GM21390 (cell line): Measurements from ENCODE around the gene CTNS.

Experiments used
- ATAC-seq: cut with Tn5 transposase; IDR thresholded peaks from one replicate; pipeline ENCODE4 v1.9.1; 2021; ENCODE audit not compliant: unreplicated experiment

The CTNS gene

DNA sequence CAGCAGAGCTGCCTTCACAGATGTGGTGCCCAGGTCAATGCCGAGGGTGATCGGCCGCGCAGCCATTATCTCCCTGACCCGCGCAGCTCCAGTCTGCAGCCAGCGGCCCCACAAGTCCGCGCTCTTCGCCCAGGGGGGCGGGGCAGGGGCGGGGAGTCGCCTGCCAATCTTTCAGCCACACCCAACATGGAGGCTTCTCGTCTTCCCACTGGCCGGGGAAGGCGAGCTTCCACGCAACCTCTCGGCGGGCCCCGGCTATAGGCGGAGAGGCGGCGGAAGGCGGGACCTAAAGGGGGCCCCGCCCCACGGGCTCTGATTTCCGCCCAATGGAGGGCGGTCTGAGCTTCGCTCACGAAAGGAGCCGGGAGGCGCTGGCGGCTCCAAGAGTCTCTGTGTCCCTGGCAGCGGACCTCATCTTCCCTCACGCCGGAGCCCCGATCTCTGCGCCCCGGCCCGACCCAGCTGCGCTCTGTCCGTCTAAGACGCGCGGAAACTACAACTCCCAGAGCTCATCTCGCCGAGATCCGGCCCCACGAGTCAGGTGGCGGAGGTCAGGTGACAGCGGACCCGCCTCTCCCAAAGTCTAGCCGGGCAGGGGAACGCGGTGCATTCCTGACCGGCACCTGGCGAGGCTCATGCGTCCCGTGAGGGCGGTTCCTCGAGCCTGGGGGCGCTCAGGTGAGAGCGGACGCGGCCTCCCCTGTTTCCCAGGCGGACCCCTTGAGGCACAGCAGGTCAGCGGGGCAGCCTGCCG is at the start of gene CTNS, which contains the start of gene SHPK:
Gene CTNS (plus strand): TSS at position 607 of the 754 bp plus-strand sequence. CDS start 3,447 bp downstream, outside the sequence.
Gene SHPK (minus strand): TSS at position 97 of the 754 bp plus-strand sequence. CDS start 31 bp downstream, at position 66.
- ATAC-seq, result peak; percentile 92

DNA sequence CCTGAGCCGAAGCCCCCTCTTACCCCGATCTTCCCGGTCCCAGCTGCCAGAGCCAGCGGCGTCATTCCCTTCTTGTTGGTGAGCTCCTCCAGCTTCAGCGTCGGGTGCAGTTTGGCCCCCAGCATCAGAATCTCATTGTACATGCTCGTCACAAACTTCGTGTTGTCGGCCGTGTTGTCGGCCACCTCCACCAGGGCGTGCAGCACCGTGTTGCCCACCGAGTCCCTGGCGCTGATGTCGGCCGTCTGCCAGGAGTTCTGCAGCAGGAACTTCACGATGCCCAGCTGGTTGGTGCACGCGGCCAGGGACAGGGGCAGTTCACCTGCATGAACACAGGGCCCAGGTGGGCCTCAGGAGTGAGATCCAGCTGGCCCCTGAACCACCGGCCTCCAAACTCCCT is 46.8 kb upstream of the CTNS start:
- ATAC-seq, result no peak

DNA sequence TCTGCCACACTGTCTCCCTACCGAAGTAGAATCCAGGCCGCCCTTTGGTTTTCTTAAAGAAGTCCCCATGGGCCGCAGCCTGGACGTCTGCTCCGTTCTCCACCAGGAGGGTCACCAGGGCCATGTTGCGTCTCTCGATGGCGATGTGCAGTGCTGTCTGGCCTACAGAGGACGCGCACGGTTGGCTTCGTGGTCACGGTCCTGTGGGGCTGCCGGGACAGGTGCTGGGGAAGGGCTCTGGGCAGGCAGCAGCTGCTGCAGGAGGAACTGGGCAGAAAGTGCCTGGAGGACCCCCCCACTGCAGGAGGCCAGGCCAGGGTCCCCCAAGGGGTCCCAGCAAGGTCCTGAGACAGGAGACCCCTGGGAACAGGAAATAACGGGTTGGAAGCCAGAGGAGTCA is 46.3 kb upstream of the CTNS start:
- ATAC-seq, result no peak

DNA sequence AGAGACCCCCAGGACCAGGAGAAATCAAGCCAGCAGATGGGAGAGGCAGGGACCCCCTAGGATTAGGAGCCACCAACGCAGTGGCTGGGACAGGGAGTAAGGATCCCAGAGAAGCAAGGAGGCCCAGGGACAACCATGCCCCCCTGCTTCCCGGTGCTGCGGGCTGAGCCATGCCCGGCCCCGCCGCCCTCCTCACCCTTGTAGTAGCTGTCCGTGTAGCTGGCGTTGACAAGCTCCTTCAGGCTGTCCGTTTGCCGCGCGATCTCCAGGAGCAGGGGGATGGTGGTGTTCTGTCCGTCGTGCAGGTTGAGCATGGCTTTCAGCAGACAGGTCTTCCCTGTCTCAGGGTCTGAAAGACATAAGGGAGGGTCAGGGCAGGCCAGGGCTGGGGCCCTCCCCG is 45.8 kb upstream of the CTNS start:
- no peak for ATAC-seq

DNA sequence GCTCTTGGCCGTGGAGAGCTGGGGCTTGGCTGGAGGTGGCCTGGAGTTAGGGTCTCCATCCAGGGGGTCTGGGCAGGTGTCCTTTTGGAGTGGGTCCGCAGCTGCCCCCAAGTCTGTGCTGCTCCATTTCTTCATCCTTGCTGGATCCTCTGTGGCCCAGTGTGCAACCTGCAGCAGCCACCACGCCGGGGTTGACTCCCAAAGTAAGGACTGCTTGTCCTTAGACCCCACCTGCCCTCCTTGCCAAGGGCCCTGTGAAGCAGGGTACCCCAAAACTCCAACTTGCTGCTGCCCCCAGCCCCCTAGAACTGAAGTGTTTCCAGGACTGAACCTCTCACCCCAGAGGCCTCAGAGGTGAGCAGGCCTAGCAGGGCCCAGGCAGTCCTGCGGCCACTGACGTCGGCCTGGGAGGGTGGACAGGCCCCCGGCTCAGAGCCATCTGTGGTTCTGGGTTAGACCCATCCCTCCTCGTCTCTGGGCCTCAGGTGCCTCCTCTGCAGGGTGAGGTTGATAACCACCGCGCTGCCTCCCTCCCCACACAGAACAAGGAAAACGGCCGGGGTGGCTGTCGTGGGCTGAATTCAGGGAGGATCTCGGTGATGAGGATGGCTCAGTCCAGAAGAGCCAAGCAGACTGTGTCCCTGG is 44.2 kb upstream of the CTNS start:
- no peak for ATAC-seq

DNA sequence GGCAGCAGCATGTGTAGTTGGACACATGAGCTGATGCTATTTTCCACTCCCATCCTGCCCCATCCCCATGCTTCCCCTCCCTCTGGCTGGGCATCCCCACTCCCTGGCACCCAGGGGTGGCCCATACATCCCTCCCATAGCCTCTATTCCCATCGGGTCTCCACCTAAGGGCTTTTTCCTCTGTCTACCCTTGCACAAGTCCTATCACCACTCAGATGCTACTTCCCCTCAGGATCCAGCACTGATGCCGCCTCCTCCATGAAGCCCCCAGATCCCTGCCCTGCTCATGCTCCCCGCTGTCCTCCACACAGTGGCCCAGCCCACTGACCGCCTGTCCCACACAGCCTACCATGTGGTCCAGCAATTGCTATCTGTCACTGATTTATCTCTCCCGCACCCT is 43.2 kb upstream of the CTNS start:
- no peak for ATAC-seq

DNA sequence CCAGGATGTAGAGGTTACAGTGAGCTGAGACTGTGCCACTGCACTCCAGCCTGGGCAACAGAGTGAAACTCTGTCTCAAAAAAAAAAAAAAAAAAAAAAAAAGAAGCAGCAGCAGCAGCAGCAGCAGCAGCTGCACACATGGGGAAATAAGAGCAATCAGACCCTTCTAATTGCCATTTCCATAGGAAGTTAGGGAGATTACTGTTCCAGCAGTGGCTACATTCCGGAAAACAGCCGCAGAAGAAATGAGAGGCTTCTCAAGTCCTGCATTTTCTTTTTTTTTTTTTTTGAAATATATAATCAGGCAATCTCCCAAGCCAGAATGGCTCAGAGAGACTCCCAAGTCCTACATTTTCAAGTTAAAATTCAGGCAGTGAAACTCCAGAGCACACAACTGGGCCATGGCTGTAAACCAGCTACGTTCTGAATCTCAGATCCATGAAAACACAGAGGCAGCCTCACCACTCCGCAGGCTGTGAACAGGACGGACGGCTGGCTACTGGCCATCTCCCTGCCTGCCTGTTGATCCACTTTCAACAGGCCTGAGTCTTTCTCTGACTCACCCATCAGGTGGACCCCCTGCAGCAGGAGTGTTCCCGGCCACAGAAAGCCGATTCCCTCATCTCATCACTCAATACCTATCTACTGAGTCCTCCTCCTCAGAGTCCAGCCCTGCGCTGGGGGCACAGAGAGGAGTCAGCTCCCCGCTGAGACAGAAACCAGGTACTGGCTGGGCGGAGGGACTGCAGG is 42.3 kb upstream of the CTNS start:
- ATAC-seq, result no peak

DNA sequence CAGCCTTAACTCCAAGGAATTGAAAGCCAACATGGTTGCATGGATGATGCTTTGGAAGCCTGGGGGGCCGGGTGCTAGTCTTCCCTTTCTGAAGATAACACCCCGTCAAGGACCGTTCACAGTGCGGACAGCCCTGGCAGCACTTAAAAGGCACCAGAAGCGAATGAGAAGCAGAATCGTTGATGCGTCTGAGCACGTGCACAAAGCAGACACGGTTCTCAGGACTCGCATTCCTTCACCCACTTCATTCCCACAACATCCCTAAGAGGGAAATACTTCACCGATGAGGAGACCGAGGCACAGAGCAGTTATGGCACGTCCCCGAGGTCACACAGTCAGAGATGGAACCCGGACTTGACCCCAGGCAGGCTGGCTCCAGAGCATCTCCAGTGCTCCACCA is 41.6 kb upstream of the CTNS start:
- no peak for ATAC-seq

DNA sequence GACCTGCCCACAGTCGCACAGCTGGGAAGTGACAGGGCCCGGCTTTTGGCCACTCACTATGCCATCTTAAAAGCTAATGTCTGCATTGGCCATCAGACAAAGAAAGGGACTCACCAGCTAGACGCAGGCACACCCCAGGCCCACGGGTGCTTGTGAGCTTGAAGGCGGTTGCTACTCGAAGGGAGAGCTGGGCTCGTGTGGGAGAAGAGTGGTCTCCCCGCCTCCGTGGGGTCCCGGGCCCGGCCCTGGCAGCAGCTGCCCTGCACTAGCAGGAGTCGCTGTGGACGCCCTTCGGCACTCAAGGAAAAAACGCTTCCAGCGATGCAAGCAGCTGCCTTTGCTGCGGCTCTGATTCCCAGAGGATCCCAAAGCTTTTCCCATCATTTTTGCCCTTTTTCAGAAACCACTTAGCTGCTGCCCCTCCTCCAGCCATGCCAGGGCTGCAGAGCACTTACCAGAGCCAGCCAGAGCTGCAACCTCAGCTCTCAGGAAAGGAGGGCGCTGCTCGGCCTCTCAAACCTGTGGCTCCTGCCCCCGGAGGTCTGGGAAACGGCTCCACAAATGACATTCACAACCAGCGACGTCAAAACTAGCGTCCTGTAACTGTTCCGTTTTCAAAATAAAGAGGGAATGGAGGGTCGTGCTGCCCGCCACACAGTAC is 39.6 kb upstream of the CTNS start:
- no peak for ATAC-seq

DNA sequence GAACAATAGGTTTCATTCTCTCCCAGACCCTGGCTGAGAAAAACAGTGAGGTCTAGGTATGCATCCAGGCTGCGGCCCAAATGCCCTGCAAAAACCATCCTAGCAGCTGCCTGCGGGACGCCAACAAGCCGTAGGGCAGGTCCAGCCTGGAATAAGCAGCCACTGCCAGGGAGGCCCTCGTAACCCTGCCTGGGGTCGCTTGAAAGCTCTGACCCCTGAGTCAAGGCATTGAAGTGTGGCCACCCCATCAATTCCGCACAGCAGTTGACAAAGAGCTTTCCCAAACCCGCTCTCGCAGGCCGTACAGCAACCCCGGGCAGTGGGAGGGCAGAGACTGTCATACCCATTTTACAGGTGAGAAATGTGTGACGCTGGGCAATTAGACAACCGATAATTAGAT is 38.5 kb upstream of the CTNS start:
- ATAC-seq, result no peak

DNA sequence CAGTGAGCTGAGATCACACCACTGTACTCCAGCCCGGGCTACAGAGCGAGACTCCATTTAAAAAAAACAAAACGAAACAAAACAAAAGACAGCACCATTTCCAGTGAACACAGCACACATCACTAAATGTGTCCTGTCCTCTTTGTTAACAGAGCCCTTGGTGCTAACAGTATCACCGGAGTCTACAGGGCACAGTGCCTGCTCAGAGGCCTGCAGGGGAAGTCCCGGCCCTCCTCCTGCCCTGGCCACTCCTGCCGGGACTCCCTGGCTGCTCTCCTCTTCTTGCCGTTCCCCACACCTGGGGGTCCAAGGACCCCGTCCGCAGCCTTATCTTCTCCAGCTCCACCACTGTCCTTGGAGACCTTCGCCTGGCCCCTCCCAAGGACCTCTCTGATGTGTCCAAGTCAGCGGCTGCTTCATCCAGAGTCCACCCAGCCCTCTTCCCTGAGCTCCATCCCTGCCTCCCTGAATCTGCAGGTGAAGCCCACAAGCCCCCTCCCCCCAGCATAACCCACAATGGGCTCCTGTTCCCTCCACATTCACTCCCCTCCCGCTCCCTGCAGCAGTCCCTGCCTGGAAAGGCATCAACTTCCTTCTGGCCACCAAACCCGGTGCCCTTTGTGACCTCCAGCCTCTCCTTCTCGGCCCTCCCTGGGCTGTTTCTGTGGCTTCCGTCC is 35.9 kb upstream of the CTNS start:
- no peak for ATAC-seq

DNA sequence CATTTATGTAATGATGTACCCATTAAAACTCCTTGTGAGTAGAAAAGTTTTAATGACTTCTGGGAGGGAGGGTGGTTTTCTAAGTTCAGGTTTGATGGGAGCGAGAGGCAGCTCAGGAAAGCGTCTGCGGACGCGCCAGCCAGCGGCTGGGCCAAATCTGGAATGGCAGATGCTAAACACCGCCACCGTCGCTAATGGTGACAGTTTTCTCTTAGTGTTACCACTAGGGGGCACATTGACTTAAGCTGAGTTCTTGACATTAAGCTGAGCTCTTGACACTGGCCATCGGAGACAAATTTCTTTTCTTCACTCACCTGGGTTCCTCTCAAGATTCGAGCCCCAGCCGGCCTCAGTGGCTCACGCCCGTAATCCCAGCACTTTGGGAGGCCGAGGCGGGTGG is 34.1 kb upstream of the CTNS start:
- ATAC-seq, result no peak

DNA sequence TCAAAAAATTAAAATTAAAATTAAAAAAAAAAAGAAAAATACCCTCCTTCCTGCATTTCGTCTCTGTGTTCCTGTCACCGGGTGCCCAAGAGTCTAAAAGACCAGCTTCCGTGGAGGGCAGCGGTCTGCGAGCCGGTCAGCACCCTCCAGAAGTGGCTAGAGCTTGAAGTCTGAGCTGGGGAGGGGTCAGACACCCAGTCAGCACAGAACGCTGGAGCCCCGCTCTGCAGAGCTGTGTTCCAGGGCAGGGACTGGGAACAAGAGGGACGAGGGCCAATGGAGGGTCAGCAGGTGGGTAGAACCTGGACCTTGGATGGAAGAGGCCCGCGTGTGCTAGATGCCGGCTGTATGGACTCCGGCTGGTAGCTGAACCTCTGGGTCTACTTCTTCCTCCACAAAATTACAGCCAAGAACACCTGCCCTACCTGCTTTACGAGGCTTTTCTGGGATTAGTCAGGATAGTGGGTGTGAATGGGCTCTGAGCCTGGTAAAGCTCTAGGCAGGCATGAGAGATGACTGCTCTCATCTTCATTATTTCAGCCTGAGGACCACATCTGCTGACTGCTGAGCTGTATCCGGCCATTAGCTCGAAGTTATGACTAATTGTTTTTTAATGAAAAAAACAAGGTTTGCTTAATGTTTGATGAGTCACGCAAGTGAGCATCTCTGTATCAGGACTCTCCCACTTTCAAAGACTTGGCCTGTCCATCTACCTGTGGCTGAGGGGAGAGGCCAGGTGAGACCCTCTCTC is 33.3 kb upstream of the CTNS start:
- ATAC-seq, result no peak

DNA sequence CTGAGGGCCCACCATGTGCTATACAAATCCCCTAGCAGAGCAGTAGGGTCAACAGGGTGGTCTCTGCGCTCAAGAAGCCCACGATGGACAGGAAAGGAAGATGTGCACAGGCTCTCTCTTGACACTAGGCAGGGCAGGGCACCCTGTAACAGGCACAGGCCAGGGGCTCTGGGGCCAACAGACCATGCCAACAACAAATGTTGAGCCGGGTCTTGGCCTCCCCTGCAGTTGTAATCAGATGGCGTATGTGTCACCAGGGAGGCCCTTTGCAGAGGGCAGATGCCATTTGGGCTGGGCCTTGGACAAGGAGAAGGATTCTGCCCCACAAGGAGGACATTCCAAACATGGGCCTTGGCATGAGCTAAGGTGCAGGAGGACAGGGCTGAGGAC is 32.7 kb upstream of the CTNS start:
- no peak for ATAC-seq

DNA sequence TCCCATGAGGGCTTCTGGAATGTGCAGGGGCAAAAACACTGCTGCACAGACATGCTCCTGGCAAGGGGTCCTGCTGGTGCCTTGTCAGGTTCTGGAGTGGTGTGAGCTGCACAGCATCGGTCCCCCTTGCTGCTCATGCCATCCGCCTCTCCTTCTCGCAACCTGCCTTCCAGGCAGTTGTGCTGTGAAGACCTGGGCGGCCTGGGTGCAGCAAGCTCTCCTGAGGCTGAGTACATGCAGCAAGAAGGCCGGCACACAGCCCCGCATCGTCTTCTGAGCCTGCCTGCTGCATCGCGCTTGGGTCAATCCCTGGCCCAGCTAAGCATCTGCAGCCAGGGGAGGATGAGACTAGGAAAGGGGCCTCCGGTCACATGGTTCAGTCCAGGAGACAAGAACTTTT is 26.9 kb upstream of the CTNS start:
- ATAC-seq, result no peak

DNA sequence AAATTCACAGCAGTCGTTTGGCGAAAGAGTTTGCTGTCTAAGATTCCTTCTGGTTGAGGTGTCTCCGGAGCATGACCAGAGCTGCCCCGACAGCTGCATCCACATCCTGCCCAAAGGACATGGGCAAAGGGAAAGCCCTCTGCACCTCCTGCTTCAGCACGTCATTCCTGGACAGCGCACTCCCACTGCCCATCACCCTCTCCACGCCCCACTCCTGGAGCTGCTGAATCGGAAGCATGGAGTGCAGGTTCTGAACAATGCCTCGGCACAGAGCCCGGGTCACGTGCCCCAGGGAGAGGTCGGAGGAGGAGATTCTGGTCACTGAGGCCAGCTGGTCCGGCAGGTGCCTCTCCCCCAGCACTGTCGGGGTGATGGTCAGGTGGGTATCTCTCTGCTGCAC is 26.0 kb upstream of the CTNS start:
- no peak for ATAC-seq

DNA sequence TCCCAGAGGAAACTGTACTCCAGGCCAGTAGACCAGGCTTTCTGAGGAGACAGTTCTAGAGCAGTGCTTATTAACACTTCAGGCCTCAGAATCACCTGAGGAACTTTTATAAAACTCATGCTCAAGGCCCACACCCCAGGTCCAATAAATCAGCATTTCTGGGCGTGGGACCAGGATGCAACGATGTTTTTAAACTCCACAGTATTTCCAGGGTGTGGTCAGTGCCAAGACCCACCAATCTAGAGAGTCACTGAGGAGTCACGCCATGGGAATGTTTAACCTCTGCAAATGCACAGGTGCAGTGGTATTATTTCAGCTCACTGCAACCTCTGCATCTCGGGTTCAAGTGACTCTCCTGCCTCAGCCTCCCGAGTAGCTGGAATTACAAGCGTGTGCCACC is 23.4 kb upstream of the CTNS start:
- ATAC-seq, result no peak

DNA sequence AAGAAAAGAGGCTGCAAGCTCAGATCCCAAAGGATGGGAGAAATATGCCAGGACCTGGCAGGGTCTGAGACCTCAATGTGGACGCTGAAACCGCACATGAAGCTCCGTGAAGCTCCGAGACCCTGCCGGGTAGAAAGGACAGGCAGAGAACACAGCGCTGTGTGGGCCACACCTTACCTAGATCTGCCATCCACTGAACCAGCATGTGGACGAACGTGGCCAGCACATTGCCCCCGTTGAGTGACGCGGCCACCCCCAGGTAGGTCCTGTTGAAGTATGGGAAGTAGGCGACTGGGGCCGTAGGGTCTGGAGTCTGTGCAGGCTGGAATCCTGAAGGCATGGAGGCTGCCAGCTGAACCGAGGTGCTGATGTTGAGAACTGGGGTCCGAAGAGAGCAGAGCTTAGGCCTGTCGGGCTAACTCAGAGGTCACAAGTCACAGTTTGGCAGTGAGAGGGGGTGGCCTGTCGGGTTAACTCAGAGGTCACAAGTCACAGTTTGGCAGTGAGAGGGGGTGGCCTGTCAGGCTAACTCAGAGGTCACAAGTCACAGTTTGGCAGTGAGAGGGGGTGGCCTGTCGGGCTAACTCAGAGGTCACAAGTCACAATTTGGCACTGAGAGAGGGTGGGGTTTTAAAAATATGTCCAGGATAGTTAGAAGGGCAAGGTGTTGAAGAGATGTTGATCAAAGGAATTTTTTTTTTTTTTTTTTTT is 21.2 kb upstream of the CTNS start:
- ATAC-seq, result no peak

DNA sequence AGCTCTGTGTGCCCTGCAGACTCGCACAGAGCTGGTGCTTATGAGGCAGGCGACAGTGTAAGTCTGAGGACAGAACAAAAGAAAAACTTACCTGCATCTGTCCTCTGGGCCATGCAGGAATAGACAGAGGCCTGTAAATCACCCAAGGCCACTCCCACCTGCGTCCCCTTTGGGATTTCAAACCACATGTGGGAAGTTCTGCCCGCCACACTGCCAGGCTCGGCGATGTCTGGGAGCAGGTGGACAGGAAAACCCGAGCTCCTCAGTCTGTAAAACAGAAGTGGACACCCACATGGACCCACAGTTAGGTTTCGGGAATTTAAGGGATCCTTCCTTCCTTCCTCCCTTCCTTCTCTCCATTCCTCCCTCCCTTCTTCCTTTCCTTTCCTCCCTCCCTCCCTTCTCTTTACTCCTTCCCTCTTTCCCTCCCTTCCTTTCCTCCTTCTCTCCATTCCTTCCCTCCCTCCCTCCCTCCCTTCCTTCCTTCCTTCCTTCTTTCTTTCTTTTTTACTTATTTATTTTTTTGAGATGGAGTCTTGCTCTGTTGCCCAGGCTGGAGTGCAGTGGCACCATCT is 15.3 kb upstream of the CTNS start:
- no peak for ATAC-seq
